ENCODE results near the gene PRKAR1B.

The PRKAR1B gene

GRCh38 chr7:727104-727805 is at the start of gene PRKAR1B:
PRKAR1B (minus strand) TSS chr7:727281; CDS start chr7:711505, 15,776 bp downstream.
- DNase-seq (ENCODE audit: low read depth in 2 of 2): peak; percentile 48 to 57

GRCh38 chr7:776381-776780 is 49.3 kb upstream of the PRKAR1B start:
- DNase-seq (ENCODE audit: low read depth in 2 of 2): no peak

GRCh38 chr7:774161-775109 is 47.4 kb upstream of the PRKAR1B start:
- DNase-seq (ENCODE audit: low read depth in 2 of 2): peak; percentile 62 to 66

- no peak for DNase-seq (ENCODE audit: low read depth in 2 of 2)
These were observed 46.5 kb upstream of the PRKAR1B start for GRCh38 chr7:773622-773915.

- no peak for DNase-seq (ENCODE audit: low read depth in 2 of 2)
These were observed 46.0 kb upstream of the PRKAR1B start for GRCh38 chr7:772861-773621.

- no peak for DNase-seq (ENCODE audit: low read depth in 2 of 2)
These were observed 45.3 kb upstream of the PRKAR1B start for GRCh38 chr7:772392-772791.

GRCh38 chr7:772005-772294 is 44.9 kb upstream of the PRKAR1B start:
- DNase-seq (ENCODE audit: low read depth in 2 of 2): no peak

- no peak for DNase-seq (ENCODE audit: low read depth in 2 of 2)
These were observed 44.3 kb upstream of the PRKAR1B start for GRCh38 chr7:771234-772004.

GRCh38 chr7:770741-771166 is 43.7 kb upstream of the PRKAR1B start:
- no peak for DNase-seq (ENCODE audit: low read depth in 2 of 2)

GRCh38 chr7:770336-770735 is 43.3 kb upstream of the PRKAR1B start:
- DNase-seq (ENCODE audit: low read depth in 2 of 2): no peak

- DNase-seq (ENCODE audit: low read depth in 2 of 2): no peak
These were observed 41.9 kb upstream of the PRKAR1B start for GRCh38 chr7:768881-769504.

- DNase-seq (ENCODE audit: low read depth in 2 of 2): no peak
These were observed 41.1 kb upstream of the PRKAR1B start for GRCh38 chr7:767941-768731.

GRCh38 chr7:767580-767940 is 40.5 kb upstream of the PRKAR1B start:
- DNase-seq (ENCODE audit: low read depth in 2 of 2): no peak

GRCh38 chr7:765383-765782 is 38.3 kb upstream of the PRKAR1B start:
- no peak for DNase-seq (ENCODE audit: low read depth in 2 of 2)

- no peak for DNase-seq (ENCODE audit: low read depth in 2 of 2)
These were observed 36.7 kb upstream of the PRKAR1B start for GRCh38 chr7:763762-764161.

- DNase-seq (ENCODE audit: low read depth in 2 of 2): no peak
These were observed 35.8 kb upstream of the PRKAR1B start for GRCh38 chr7:762885-763284.

- DNase-seq (ENCODE audit: low read depth in 2 of 2): no peak
These were observed 34.5 kb upstream of the PRKAR1B start for GRCh38 chr7:761631-762030.

- no peak for DNase-seq (ENCODE audit: low read depth in 2 of 2)
These were observed 34.0 kb upstream of the PRKAR1B start for GRCh38 chr7:761101-761500.

- DNase-seq (ENCODE audit: low read depth in 2 of 2): no peak
These were observed 32.9 kb upstream of the PRKAR1B start for GRCh38 chr7:760006-760405.

GRCh38 chr7:759569-759968 is 32.5 kb upstream of the PRKAR1B start:
- no peak for DNase-seq (ENCODE audit: low read depth in 2 of 2)

- DNase-seq (ENCODE audit: low read depth in 2 of 2): no peak
These were observed 30.7 kb upstream of the PRKAR1B start for GRCh38 chr7:757741-758163.

Measured in stimulated activated CD4-positive, alpha-beta T cell treated with anti-CD3 and anti-CD28 coated beads, Interleukin-1b, Interleukin-23, amount 100 ng/mL, for 4 hours (primary cell).